ENCODE measurements around the gene RIMBP2. TPM values are rescaled to one million over a fixed set of nuclear protein-coding genes. Genes with fewer than 3 reads are reported as not detected.

RIMBP2 gene, protein sequence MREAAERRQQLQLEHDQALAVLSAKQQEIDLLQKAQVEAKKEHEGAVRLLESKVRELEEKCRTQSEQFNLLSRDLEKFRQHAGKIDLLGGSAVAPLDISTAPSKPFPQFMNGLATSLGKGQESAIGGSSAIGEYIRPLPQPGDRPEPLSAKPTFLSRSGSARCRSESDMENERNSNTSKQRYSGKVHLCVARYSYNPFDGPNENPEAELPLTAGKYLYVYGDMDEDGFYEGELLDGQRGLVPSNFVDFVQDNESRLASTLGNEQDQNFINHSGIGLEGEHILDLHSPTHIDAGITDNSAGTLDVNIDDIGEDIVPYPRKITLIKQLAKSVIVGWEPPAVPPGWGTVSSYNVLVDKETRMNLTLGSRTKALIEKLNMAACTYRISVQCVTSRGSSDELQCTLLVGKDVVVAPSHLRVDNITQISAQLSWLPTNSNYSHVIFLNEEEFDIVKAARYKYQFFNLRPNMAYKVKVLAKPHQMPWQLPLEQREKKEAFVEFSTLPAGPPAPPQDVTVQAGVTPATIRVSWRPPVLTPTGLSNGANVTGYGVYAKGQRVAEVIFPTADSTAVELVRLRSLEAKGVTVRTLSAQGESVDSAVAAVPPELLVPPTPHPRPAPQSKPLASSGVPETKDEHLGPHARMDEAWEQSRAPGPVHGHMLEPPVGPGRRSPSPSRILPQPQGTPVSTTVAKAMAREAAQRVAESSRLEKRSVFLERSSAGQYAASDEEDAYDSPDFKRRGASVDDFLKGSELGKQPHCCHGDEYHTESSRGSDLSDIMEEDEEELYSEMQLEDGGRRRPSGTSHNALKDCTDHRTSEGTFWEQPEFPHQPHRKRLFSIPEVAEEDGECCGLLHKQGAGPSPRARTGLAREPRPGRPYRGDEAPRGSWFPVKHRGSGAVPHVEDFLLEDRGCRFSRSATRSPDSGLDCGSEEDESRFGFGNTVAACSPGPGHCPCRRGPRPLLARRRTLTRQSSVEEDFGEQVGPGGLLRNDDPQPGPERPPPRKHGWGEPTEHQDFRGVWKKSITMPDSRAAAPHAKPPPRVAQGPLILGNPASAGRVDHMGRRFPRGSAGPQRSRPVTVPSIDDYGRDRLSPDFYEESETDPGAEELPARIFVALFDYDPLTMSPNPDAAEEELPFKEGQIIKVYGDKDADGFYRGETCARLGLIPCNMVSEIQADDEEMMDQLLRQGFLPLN (N-terminal part only)
- not detected in 2 replicates for total RNA-seq (2011; cell fraction: chromatin; rRNA removed; ENCODE audit: low replicate concordance)
- not detected in 2 replicates for total RNA-seq (2011; cell fraction: nucleolus; rRNA removed)
- total RNA-seq (2011; cell fraction: nucleoplasm; rRNA removed), result not detected in 2 replicates
- total RNA-seq (2014; rRNA removed) (not detected in 2 replicates), total RNA-seq (2014; rRNA removed; fragmentation: Illumina TruSeq; extraction: Trizol) (not detected in 2 replicates), total RNA-seq (2015; rRNA removed; fragmentation: Illumina TruSeq; extraction: Trizol) (not detected in 2 replicates), total RNA-seq (2021) (not detected in 2 replicates), polyA plus RNA-seq (2011; rRNA removed) (not detected in 2 replicates), polyA plus RNA-seq (2014; fragmentation: Illumina TruSeq; extraction: Trizol) (not detected in 2 replicates), polyA plus RNA-seq (2014; fragmentation: Nextera tagmentation; extraction: Ambion mirVana) (not detected), polyA plus RNA-seq (2014; rRNA removed) (not detected in 2 replicates), polyA minus RNA-seq (2011; rRNA and poly(A)+ RNA removed) (not detected in 2 replicates), Bru-seq, nascent RNA (percentile 3 among the genes with signal in this experiment), BruChase-seq, experiment 1, labeled RNA remaining after a 2-hour chase (percentile 3 among the genes with signal in this experiment), BruChase-seq, experiment 2, labeled RNA remaining after a 6-hour chase (percentile 3 among the genes with signal in this experiment)
- polyA plus RNA-seq (2011; cell fraction: cytosol; rRNA removed), result not detected in 2 replicates
- not detected in 2 replicates for polyA plus RNA-seq (2011; cell fraction: nucleus; rRNA removed)
- polyA plus RNA-seq (2012), result 0.04 TPM in 1 of 2 replicates, not detected in the other
- not detected in 2 replicates for polyA minus RNA-seq (2011; cell fraction: cytosol; rRNA and poly(A)+ RNA removed)
- not detected in 2 replicates for polyA minus RNA-seq (2011; cell fraction: nucleus; rRNA and poly(A)+ RNA removed)
- long read RNA-seq, experiment 1, result 0 reads
- long read RNA-seq, experiment 2, result 0 reads
- long read RNA-seq, experiment 3, result 0 reads

DNA sequence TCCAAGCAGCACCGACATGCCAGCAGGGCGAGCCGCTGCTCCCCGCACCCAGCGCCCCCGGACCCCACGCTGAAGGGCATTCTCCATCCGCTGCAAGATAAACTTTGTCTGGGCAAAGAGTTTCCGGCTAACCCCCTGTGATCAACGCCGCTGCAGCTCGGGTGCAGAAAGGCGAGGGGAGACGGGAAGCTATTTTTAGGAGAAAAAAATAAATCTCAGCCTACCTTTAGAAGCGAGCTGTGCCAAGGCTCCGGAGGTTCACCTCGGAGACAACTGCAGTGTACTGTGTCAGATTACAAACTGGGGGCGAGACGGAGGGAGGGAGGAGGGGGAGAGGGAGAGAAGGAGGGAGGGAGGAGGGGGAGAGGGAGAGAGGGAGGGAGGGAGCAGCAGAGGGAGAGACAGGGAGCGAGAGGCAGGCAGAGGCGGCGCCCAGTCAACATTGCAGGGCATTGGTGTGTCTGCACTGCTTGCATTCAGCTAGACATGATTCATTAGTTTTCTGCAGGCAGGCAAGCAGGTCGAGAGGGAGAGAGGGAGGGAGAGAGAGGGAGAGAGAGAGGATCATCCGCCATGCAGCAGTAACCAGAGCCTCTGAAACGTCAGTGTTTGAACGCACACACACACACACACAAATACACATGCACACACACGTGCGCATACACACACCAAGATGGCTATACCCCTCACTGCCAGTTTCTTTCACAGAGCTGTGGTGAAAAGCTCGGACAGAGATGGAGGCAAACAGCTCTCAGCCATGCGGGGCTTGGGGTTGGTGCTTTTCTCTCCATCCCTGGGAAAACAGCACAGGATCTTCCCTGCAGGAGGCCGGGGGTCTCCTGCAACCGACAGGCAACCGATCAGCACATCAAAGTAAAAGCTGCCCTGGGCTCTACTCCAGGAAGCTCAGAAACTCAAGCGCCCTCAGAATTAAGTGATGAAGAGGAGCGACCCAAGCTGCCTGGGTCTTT lies at the start of gene RIMBP2:
RIMBP2 (minus strand) TSS at position 302 of the 971 bp plus-strand sequence. CDS start 237,286 bp downstream, outside the sequence.
- CTCF ChIA-PET (ENCODE audit: low intra/inter-chr PET ratio), result no interaction called here
- Histone ChIP-seq H3K27ac (ENCODE audit: extremely low read depth, low read depth, low read length) (no peak within 1 kb of the TSS), H3K4me1 (replicated peaks in 1 of 2; ENCODE audit: control insufficient read depth in 2 of 2, insufficient read depth in 2 of 2, low read length in 2 of 2) (peaks cover 0 to 4% of the 10 kb centered on the region in 2 experiments; a peak in 2 of 5 replicates), H3K9me3 (replicated peaks; ENCODE audit: control insufficient read depth, insufficient read depth, low read depth, low read length) (no peaks in the 10 kb centered on the region), H3K4me3 (no peak within 1 kb of the TSS), H3K27me3 (ENCODE audit: control insufficient read depth in 2 of 2, insufficient read depth in 2 of 2, low read length in 2 of 2) (peaks cover 15 to 69% of the 10 kb centered on the region in 2 experiments; a peak in 4 of 5 replicates), H3K9me1 (ENCODE audit: control insufficient read depth, insufficient read depth, low read length) (no peaks in the 10 kb centered on the region), H3K4me2 (ENCODE audit: insufficient read depth, low read length) (no peak within 1 kb of the TSS), H3K79me2 (ENCODE audit: control insufficient read depth, insufficient read depth, low read length) (no peaks in the 10 kb centered on the region), H3K36me3 (ENCODE audit: control insufficient read depth, insufficient read depth, low read length) (no peaks in the 10 kb centered on the region), H3K9ac (ENCODE audit: insufficient read depth in 1 of 2, low read depth in 2 of 2, low read length in 2 of 2) (no peak within 1 kb of the TSS), H4K20me1 (replicated peaks; ENCODE audit: control insufficient read depth, insufficient read depth, low read length) (no peaks in the 10 kb centered on the region), H2AFZ (ENCODE audit: low read depth, low read length) (no peak within 1 kb of the TSS)
- DNase-seq (ENCODE audit: extremely low read depth in 1 of 4, low spot score in 3 of 4) (no peak), FAIRE-seq (no peak), ATAC-seq (no peak)
- no TSS peak for BruUV-seq (replicated peaks)
- POLR2A ChIA-PET, result no interaction called here
- intact Hi-C loops (cut with micrococcal nuclease), result no loop called here
- in situ Hi-C loops (cut with MboI), result no loop called here
- 4% methylated on average over 27 of the region's 35 CpGs for WGBS (ENCODE audit: insufficient coverage, low coverage, missing lambda C conversion rate)
- TF ChIP-seq ARNT (IDR thresholded peaks at IDR 0.05) (no peak), TAL1 (IDR thresholded peaks at IDR 0.05) (no peak), ZNF780A (CRISPR knock-in tag; IDR thresholded peaks at IDR 0.05) (no peak)
- TF ChIP-seq, protein P1, sequence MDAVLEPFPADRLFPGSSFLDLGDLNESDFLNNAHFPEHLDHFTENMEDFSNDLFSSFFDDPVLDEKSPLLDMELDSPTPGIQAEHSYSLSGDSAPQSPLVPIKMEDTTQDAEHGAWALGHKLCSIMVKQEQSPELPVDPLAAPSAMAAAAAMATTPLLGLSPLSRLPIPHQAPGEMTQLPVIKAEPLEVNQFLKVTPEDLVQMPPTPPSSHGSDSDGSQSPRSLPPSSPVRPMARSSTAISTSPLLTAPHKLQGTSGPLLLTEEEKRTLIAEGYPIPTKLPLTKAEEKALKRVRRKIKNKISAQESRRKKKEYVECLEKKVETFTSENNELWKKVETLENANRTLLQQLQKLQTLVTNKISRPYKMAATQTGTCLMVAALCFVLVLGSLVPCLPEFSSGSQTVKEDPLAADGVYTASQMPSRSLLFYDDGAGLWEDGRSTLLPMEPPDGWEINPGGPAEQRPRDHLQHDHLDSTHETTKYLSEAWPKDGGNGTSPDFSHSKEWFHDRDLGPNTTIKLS (IDR thresholded peaks at IDR 0.05; ENCODE audit: borderline replicate concordance, low read depth), result no peak

Data from K562 (cell line).